HEK293T (cell line): ENCODE measurements around the gene ZNF525.

ENCODE experiments used
- ELF4 ChIP-seq: fragments of 450-650 bp; IDR thresholded peaks from 2 replicates; pipeline ENCODE4 v1.6.1; 2017; ENCODE audit warnings: antibody characterized with exemption
- FOXA1 ChIP-seq: fragments of 450-650 bp; IDR thresholded peaks from 2 replicates; pipeline ENCODE4 v1.6.1; 2016; ENCODE audit warnings: mild to moderate bottlenecking
- FOXK2 ChIP-seq: fragments of 450-650 bp; IDR thresholded peaks from 2 replicates; pipeline ENCODE4 v1.6.1; 2016; ENCODE audit warnings: mild to moderate bottlenecking
- FOXM1 ChIP-seq: fragments of 450-650 bp; IDR thresholded peaks from 2 replicates; pipeline ENCODE4 v1.6.1; 2017; ENCODE audit warnings: mild to moderate bottlenecking, borderline replicate concordance
- HDGF ChIP-seq: fragments of 450-650 bp; IDR thresholded peaks from 2 replicates; pipeline ENCODE4 v1.6.1; 2017; ENCODE audit warnings: antibody characterized with exemption, borderline replicate concordance
- NFRKB ChIP-seq: fragments of 450-650 bp; IDR thresholded peaks from 2 replicates; pipeline ENCODE4 v1.6.1; 2016; ENCODE audit warnings: mild to moderate bottlenecking, moderate library complexity

- TF ChIP-seq FOXM1 (no peak), ELF4 (no peak), FOXK2 (no peak), NFRKB (no peak), FOXA1 (no peak), HDGF (no peak)
Measured at GRCh38 chr19:53355739-53356138, 9.8 kb upstream of the ZNF525 start.
